GM12892 (cell line): ENCODE results near the gene CNTNAP5.

Experiments used
- POLR2A ChIP-seq: IDR thresholded peaks from 2 replicates; pipeline ENCODE4 v1.6.1; 2011; ENCODE audit warnings: low read depth, low read length, control low read depth
- POLR2AphosphoS5 ChIP-seq: IDR thresholded peaks from 2 replicates; pipeline ENCODE4 v1.6.1; 2011; ENCODE audit warnings: low read depth, low read length, control low read depth
- TAF1 ChIP-seq: IDR thresholded peaks from 2 replicates; pipeline ENCODE4 v1.6.1; 2011; ENCODE audit warnings: low read depth, mild to moderate bottlenecking, control low read depth, low read length, borderline replicate concordance

GRCh38 chr2:124039762-124040291, 14.7 kb downstream of the CNTNAP5 start:
- no peak for TF ChIP-seq POLR2A
- no peak for TF ChIP-seq TAF1
- TF ChIP-seq POLR2AphosphoS5, result no peak
